Liver (tissue), 9 donors: ENCODE data around the gene E2F7. TPM values are rescaled to one million over a fixed set of nuclear protein-coding genes. Genes with fewer than 3 reads are reported as not detected.

ENCODE experiments used
- DNase-seq: peaks from one replicate; pipeline ENCODE4 v3.0.0-alpha.2; 2017; ENCODE audit warnings: low spot score
- H3K27ac ChIP-seq, 2 donors: one replicate each; pipeline ENCODE4 v1.7.0; 2013; ENCODE audit warnings: inconsistent platforms in 2 of 2, low read length in 2 of 2, control low read depth in 1 of 2, low read depth in 1 of 2, mild to moderate bottlenecking in 1 of 2
- H3K27me3 ChIP-seq, 4 donors: one replicate each; pipeline versions ENCODE4 v1.6.1 to v1.7.0; 2013; ENCODE audit warnings: low read length in 3 of 4, inconsistent platforms in 1 of 4, mild to moderate bottlenecking in 1 of 4, moderate library complexity in 1 of 4; ENCODE audit not compliant: control insufficient read depth in 4 of 4, insufficient read depth in 4 of 4
- H3K36me3 ChIP-seq, 4 donors: one replicate each; pipeline versions ENCODE4 v1.6.1 to v1.7.0; 2013; ENCODE audit warnings: low read length in 3 of 4, mild to moderate bottlenecking in 3 of 4, low read depth in 1 of 4, moderate library complexity in 1 of 4; ENCODE audit not compliant: control insufficient read depth in 4 of 4, insufficient read depth in 3 of 4
- H3K4me1 ChIP-seq, 4 donors: one replicate each; pipeline versions ENCODE4 v1.6.1 to v1.7.0; 2013; ENCODE audit warnings: low read length in 3 of 4, mild to moderate bottlenecking in 3 of 4, moderate library complexity in 1 of 4; ENCODE audit not compliant: control insufficient read depth in 4 of 4, insufficient read depth in 4 of 4
- H3K4me3 ChIP-seq, 3 donors: one replicate each; pipeline versions ENCODE4 v1.6.1 to v1.7.0; 2013; ENCODE audit warnings: low read length in 3 of 3, control low read depth in 1 of 3, low read depth in 1 of 3, mild to moderate bottlenecking in 1 of 3
- H3K9ac ChIP-seq, 2 donors: one replicate each; pipeline ENCODE4 v1.7.0; 2013; ENCODE audit warnings: low read length in 2 of 2, mild to moderate bottlenecking in 2 of 2, moderate library complexity in 2 of 2, control low read depth in 1 of 2, low read depth in 1 of 2
- H3K9me3 ChIP-seq, 4 donors: one replicate each; pipeline versions ENCODE4 v1.6.1 to v1.7.0; 2013; ENCODE audit warnings: low read length in 3 of 4; ENCODE audit not compliant: control insufficient read depth in 4 of 4
- EGR1 ChIP-seq, 2 donors: IDR thresholded peaks; 2 replicates each; pipeline ENCODE4 v1.6.1; 2016 to 2018; ENCODE audit warnings: antibody characterized with exemption in 2 of 2, low read depth in 2 of 2
- FOXA1 ChIP-seq: IDR thresholded peaks from 2 replicates; pipeline ENCODE4 v1.6.1; 2016; ENCODE audit warnings: antibody characterized with exemption
- FOXA2 ChIP-seq: IDR thresholded peaks from 2 replicates; pipeline ENCODE4 v1.6.1; 2016; ENCODE audit warnings: antibody characterized with exemption
- GABPA ChIP-seq, 2 donors: IDR thresholded peaks in 1 of 2; conservative IDR thresholded peaks in 1 of 2; 2 replicates each; pipeline ENCODE4 v1.6.1; 2016; ENCODE audit warnings: antibody characterized with exemption in 2 of 2, mild to moderate bottlenecking in 1 of 2, moderate library complexity in 1 of 2
- HNF4A ChIP-seq, 2 donors: conservative IDR thresholded peaks; 2 replicates each; pipeline ENCODE4 v1.6.1; 2016; ENCODE audit warnings: antibody characterized with exemption in 2 of 2, mild to moderate bottlenecking in 2 of 2
- HNF4G ChIP-seq: IDR thresholded peaks from 2 replicates; pipeline ENCODE4 v1.6.1; 2016; ENCODE audit warnings: antibody characterized with exemption
- JUND ChIP-seq, 2 donors: IDR thresholded peaks; 2 replicates each; pipeline ENCODE4 v1.6.1; 2016; ENCODE audit warnings: antibody characterized with exemption in 2 of 2
- NR2F2 ChIP-seq: IDR thresholded peaks from 2 replicates; pipeline ENCODE4 v1.6.1; 2016; ENCODE audit warnings: antibody characterized with exemption
- RAD21 ChIP-seq, 2 donors: IDR thresholded peaks; 2 replicates each; pipeline ENCODE4 v1.6.1; 2016; ENCODE audit warnings: antibody characterized with exemption in 2 of 2, mild to moderate bottlenecking in 2 of 2
- RXRA ChIP-seq, 2 donors: IDR thresholded peaks; 2 replicates each; pipeline ENCODE4 v1.6.1; 2017 to 2018; ENCODE audit warnings: antibody characterized with exemption in 2 of 2, mild to moderate bottlenecking in 1 of 2
- SP1 ChIP-seq: IDR thresholded peaks from 2 replicates; pipeline ENCODE4 v1.6.1; 2018; ENCODE audit warnings: antibody characterized with exemption, mild to moderate bottlenecking
- YY1 ChIP-seq: IDR thresholded peaks from 2 replicates; pipeline ENCODE4 v1.6.1; 2016; ENCODE audit warnings: antibody characterized with exemption, mild to moderate bottlenecking
- WGBS: extraction: QIAGEN DNeasy Blood & Tissue Kit; methylation state at CpG from one replicate; pipeline ENCODE4 v1.1.7; 2013; 5-methylcytosine and 5-hydroxymethylcytosine counted together
- polyA plus RNA-seq, 2 donors: library from polyadenylated mRNA; stranded (reverse) in 1 of 2; unstranded in 1 of 2; fragments of 200-250 nt in 1 of 2; fragments of >200 nt in 1 of 2; fragmentation: Nextera tagmentation in 1 of 2; extraction: Ambion mirVana in 1 of 2; gene quantifications; one replicate each; pipeline versions ENCODE4 v1.2.1 to v1.2.3, GENCODE V29; 2013 to 2015
- total RNA-seq, 2 donors: library from RNA; depleted of rRNA; stranded (reverse); fragments of >200 nt; gene quantifications; one replicate each; pipeline ENCODE4 v1.2.3, GENCODE V29; 2014
- TF ChIP-seq, protein P1 (sequence below): fragments of 150-350 bp; IDR thresholded peaks from 2 replicates; pipeline ENCODE4 v1.5.1; 2017; ENCODE audit warnings: improper control_type of control experiment, low read depth, low read length; ENCODE audit not compliant: missing input control
- TF ChIP-seq, protein P2 (sequence below): IDR thresholded peaks from 2 replicates; pipeline ENCODE4 v1.6.1; 2016; ENCODE audit warnings: antibody characterized with exemption
- TF ChIP-seq, protein P3 (sequence below): IDR thresholded peaks from 2 replicates; pipeline ENCODE4 v1.6.1; 2016; ENCODE audit warnings: antibody characterized with exemption, mild to moderate bottlenecking
- donor health status: healthy.
- donor health status: healthy.
- donor health status: healthy.
- donor health status: healthy.
- donor health status: healthy.

The E2F7 gene
- total and polyA plus RNA-seq, 4 donors = 0.13 to 5.8 (median 0.17) TPM; not detected in 1

DNA sequence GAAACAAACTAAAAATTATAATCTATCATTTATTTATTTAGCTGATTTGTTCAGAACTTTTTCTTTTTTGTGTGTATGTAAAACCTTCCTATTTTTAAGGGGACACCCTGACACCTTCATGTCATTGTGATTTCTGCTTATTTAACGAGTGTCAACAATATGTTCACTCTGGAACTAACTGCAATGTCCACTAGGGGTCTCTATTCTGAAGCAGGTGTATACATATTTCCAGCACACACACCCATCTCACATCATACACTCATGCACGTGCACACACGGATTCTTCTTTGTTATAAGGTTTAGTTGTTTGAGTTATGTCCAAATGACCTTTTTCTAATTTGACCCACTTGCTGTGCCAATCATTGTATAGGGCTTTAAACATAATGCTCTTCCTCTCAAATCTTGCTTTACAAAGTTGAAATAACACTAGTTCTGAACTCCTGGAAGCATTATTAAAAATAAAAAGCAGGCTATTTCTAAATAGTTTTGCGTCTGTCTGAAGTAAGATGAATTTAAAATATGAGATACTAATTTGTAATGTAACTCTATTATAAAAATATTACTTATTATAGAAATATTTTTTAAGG lies 15.5 kb downstream of the E2F7 start:
- no peak overlapping the region for H3K27ac ChIP-seq
- no peaks in the 10 kb centered on the region for H3K9me3 ChIP-seq
- no peak for TF ChIP-seq SP1
- no peak for TF ChIP-seq FOXA1
- TF ChIP-seq, protein P1, sequence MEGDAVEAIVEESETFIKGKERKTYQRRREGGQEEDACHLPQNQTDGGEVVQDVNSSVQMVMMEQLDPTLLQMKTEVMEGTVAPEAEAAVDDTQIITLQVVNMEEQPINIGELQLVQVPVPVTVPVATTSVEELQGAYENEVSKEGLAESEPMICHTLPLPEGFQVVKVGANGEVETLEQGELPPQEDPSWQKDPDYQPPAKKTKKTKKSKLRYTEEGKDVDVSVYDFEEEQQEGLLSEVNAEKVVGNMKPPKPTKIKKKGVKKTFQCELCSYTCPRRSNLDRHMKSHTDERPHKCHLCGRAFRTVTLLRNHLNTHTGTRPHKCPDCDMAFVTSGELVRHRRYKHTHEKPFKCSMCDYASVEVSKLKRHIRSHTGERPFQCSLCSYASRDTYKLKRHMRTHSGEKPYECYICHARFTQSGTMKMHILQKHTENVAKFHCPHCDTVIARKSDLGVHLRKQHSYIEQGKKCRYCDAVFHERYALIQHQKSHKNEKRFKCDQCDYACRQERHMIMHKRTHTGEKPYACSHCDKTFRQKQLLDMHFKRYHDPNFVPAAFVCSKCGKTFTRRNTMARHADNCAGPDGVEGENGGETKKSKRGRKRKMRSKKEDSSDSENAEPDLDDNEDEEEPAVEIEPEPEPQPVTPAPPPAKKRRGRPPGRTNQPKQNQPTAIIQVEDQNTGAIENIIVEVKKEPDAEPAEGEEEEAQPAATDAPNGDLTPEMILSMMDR = peak; percentile 73
- TF ChIP-seq RAD21 (IDR thresholded peaks at IDR 0.05) = peak; percentile 78 to 83
- TF ChIP-seq, protein P2, sequence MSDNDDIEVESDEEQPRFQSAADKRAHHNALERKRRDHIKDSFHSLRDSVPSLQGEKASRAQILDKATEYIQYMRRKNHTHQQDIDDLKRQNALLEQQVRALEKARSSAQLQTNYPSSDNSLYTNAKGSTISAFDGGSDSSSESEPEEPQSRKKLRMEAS = no peak
- no peak for TF ChIP-seq RXRA (IDR thresholded peaks at IDR 0.05)
- TF ChIP-seq EGR1 (IDR thresholded peaks at IDR 0.05; ENCODE audit: low read depth in 2 of 2) = no peak
- no peak for TF ChIP-seq HNF4G
- TF ChIP-seq JUND (IDR thresholded peaks at IDR 0.05) = no peak
- H3K4me1 ChIP-seq = no peaks in the 10 kb centered on the region
- no peaks in the 10 kb centered on the region for H3K36me3 ChIP-seq
- DNase-seq = no peak
- no peak overlapping the region for H3K4me3 ChIP-seq
- no peaks in the 10 kb centered on the region for H3K27me3 ChIP-seq
- 26% methylated on average over 4 of the region's 4 CpGs for WGBS
- no peak overlapping the region for H3K9ac ChIP-seq

DNA sequence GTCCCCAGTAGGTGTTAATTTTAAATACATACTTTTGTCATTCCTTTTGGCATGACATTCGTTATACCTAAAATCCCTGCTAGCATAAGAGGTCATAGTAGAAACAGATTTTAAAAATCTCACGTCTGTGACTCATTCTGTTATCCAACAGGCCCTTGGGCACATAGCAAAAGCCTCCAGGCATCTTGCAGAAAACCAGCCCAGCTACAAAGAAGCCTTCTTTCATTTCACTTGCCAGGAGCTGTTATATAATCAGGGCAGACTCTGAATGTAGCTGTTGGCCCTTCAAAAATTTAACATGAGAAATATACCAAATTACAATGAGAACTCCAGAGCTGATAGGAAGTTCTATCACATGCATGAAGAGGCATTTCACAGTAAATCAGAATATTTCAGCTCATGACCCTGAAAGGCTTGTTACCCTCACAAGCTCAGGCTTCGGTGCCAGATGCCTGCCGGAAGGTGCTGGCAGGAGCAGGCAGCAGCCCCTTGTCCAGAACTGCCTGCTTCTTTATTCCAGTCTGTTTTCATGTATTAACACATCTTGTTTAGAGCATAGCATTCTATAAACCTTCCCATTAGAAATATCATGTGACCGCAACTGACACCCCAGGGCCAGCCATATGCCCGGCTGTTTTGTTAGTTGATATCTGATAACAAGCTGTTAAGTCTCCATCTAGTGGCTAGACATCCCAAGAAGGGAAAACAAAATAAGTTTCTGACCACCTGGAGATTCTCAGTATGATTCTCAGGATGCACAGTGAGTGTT lies 17.8 kb downstream of the E2F7 start:
- Histone ChIP-seq H3K36me3 (no peaks in the 10 kb centered on the region), H3K9me3 (no peaks in the 10 kb centered on the region), H3K4me1 (no peaks in the 10 kb centered on the region), H3K9ac (no peak overlapping the region), H3K27ac (no peak overlapping the region), H3K27me3 (no peaks in the 10 kb centered on the region), H3K4me3 (no peak overlapping the region)
- TF ChIP-seq GABPA (IDR thresholded peaks at IDR 0.05 in 1 of 2, conservative IDR thresholded peaks at IDR 0.05 in 1 of 2) (no peak), JUND (IDR thresholded peaks at IDR 0.05) (no peak), HNF4A (conservative IDR thresholded peaks at IDR 0.05) (no peak), NR2F2 (no peak), HNF4G (no peak), YY1 (no peak)
- TF ChIP-seq, protein P2 = no peak
- WGBS = 95% methylated on average over 6 of the region's 6 CpGs
- DNase-seq = no peak

DNA sequence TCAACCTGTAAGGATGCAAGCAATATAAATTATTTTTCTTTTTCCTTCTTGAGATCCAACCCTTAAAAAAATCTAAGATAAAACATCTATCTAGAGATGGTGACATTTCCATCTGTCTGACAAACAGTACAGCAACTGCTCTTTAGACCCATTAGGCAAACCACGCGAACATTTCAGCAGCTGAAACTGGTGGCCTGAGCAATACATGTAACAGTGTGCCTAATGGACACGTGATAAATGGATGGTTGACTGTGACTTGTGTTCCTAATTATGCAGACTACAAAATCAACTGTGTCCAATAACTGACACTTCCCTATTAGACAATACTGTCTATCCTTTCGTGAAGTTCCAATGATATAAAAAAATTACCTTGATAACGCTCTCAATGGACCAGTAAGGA lies 18.9 kb downstream of the E2F7 start:
- no peak for DNase-seq
- 98% methylated on average over 5 of the region's 5 CpGs for WGBS
- no peaks in the 10 kb centered on the region for H3K9me3 ChIP-seq
- no peaks in the 10 kb centered on the region for H3K36me3 ChIP-seq
- no peaks in the 10 kb centered on the region for H3K27me3 ChIP-seq
- no peak overlapping the region for H3K9ac ChIP-seq
- H3K27ac ChIP-seq = no peak overlapping the region
- H3K4me1 ChIP-seq = no peaks in the 10 kb centered on the region
- H3K4me3 ChIP-seq = no peak overlapping the region
- TF ChIP-seq, protein P2 = no peak
- TF ChIP-seq, protein P1 = no peak
- TF ChIP-seq HNF4G = no peak
- TF ChIP-seq NR2F2 = no peak
- TF ChIP-seq, protein P3, sequence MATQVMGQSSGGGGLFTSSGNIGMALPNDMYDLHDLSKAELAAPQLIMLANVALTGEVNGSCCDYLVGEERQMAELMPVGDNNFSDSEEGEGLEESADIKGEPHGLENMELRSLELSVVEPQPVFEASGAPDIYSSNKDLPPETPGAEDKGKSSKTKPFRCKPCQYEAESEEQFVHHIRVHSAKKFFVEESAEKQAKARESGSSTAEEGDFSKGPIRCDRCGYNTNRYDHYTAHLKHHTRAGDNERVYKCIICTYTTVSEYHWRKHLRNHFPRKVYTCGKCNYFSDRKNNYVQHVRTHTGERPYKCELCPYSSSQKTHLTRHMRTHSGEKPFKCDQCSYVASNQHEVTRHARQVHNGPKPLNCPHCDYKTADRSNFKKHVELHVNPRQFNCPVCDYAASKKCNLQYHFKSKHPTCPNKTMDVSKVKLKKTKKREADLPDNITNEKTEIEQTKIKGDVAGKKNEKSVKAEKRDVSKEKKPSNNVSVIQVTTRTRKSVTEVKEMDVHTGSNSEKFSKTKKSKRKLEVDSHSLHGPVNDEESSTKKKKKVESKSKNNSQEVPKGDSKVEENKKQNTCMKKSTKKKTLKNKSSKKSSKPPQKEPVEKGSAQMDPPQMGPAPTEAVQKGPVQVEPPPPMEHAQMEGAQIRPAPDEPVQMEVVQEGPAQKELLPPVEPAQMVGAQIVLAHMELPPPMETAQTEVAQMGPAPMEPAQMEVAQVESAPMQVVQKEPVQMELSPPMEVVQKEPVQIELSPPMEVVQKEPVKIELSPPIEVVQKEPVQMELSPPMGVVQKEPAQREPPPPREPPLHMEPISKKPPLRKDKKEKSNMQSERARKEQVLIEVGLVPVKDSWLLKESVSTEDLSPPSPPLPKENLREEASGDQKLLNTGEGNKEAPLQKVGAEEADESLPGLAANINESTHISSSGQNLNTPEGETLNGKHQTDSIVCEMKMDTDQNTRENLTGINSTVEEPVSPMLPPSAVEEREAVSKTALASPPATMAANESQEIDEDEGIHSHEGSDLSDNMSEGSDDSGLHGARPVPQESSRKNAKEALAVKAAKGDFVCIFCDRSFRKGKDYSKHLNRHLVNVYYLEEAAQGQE = no peak
- TF ChIP-seq FOXA2 = no peak
- TF ChIP-seq FOXA1 = no peak
- no peak for TF ChIP-seq RXRA (IDR thresholded peaks at IDR 0.05)
- no peak for TF ChIP-seq HNF4A (conservative IDR thresholded peaks at IDR 0.05)
- TF ChIP-seq RAD21 (IDR thresholded peaks at IDR 0.05) = no peak
